ENCODE measurements around the gene KAZN.

Gene KAZN

GRCh38 chr1:14922942-14923726 is 324.6 kb downstream of the KAZN start:
- Histone ChIP-seq H3K9me3 (ENCODE audit: control insufficient read depth, insufficient read depth, low read length) (no peaks in the 10 kb centered on the region), H4K20me1 (ENCODE audit: control insufficient read depth, insufficient read depth, low read depth, low read length) (no peaks in the 10 kb centered on the region), H3K4me2 (ENCODE audit: low read length) (no peak overlapping the region), H3K36me3 (ENCODE audit: control insufficient read depth, low read length) (no peaks in the 10 kb centered on the region), H3K9me2 (replicated peaks; ENCODE audit: control insufficient read depth, low read length) (no peaks in the 10 kb centered on the region), H3F3A (ENCODE audit: control insufficient read depth, insufficient read depth) (no peaks in the 10 kb centered on the region), H3K27ac (ENCODE audit: low read depth, low read length) (no peak overlapping the region), H3K27me3 (ENCODE audit: control insufficient read depth, low read length) (no peaks in the 10 kb centered on the region), H3K4me1 (ENCODE audit: control insufficient read depth, low read length) (no peaks in the 10 kb centered on the region), H3K79me2 (ENCODE audit: control insufficient read depth, low read length) (no peaks in the 10 kb centered on the region), H3K4me3 (ENCODE audit: low read length) (no peak overlapping the region)
- TF ChIP-seq CTCF (IDR thresholded peaks at IDR 0.05; ENCODE audit: low read depth, low read length, poor library complexity, severe bottlenecking) (no peak), EZH2phosphoT487 (IDR thresholded peaks at IDR 0.05; ENCODE audit: borderline replicate concordance, low read length) (no peak)

- Histone ChIP-seq H3K36me3 (ENCODE audit: control insufficient read depth, low read length) (no peaks in the 10 kb centered on the region), H3K79me2 (ENCODE audit: control insufficient read depth, low read length) (no peaks in the 10 kb centered on the region), H3K4me2 (ENCODE audit: low read length) (no peak overlapping the region), H3K27me3 (ENCODE audit: control insufficient read depth, low read length) (no peaks in the 10 kb centered on the region), H4K20me1 (ENCODE audit: control insufficient read depth, insufficient read depth, low read depth, low read length) (no peaks in the 10 kb centered on the region), H3K9me3 (ENCODE audit: control insufficient read depth, insufficient read depth, low read length) (no peaks in the 10 kb centered on the region), H3K9me2 (replicated peaks; ENCODE audit: control insufficient read depth, low read length) (no peaks in the 10 kb centered on the region), H3K4me3 (ENCODE audit: low read length) (no peak overlapping the region), H3F3A (ENCODE audit: control insufficient read depth, insufficient read depth) (no peaks in the 10 kb centered on the region), H3K27ac (ENCODE audit: low read depth, low read length) (no peak overlapping the region), H3K4me1 (ENCODE audit: control insufficient read depth, low read length) (no peaks in the 10 kb centered on the region)
- TF ChIP-seq CTCF (IDR thresholded peaks at IDR 0.05; ENCODE audit: low read depth, low read length, poor library complexity, severe bottlenecking) (no peak), EZH2phosphoT487 (IDR thresholded peaks at IDR 0.05; ENCODE audit: borderline replicate concordance, low read length) (no peak)
Observed at GRCh38 chr1:14923727-14924452, 325.4 kb downstream of the KAZN start.

GRCh38 chr1:14924455-14925331 is 326.2 kb downstream of the KAZN start:
- Histone ChIP-seq H3K27me3 (ENCODE audit: control insufficient read depth, low read length) (no peaks in the 10 kb centered on the region), H3F3A (ENCODE audit: control insufficient read depth, insufficient read depth) (no peaks in the 10 kb centered on the region), H3K27ac (ENCODE audit: low read depth, low read length) (no peak overlapping the region), H3K9me3 (ENCODE audit: control insufficient read depth, insufficient read depth, low read length) (no peaks in the 10 kb centered on the region), H3K79me2 (ENCODE audit: control insufficient read depth, low read length) (no peaks in the 10 kb centered on the region), H3K4me1 (ENCODE audit: control insufficient read depth, low read length) (no peaks in the 10 kb centered on the region), H3K9me2 (replicated peaks; ENCODE audit: control insufficient read depth, low read length) (no peaks in the 10 kb centered on the region), H3K36me3 (ENCODE audit: control insufficient read depth, low read length) (no peaks in the 10 kb centered on the region), H4K20me1 (ENCODE audit: control insufficient read depth, insufficient read depth, low read depth, low read length) (no peaks in the 10 kb centered on the region), H3K4me2 (ENCODE audit: low read length) (no peak overlapping the region), H3K4me3 (ENCODE audit: low read length) (no peak overlapping the region)
- TF ChIP-seq EZH2phosphoT487 (IDR thresholded peaks at IDR 0.05; ENCODE audit: borderline replicate concordance, low read length) (no peak), CTCF (IDR thresholded peaks at IDR 0.05; ENCODE audit: low read depth, low read length, poor library complexity, severe bottlenecking) (no peak)
